ENCODE results near the gene ACSL6. TPM values are rescaled to one million over a fixed set of nuclear protein-coding genes. Genes with fewer than 3 reads are reported as not detected.

The ACSL6 gene
- total and polyA plus RNA-seq, 2 donors (not counting 1 experiment from before 2014, with no cell fraction given) = 0.02 to 0.33 TPM

DNA sequence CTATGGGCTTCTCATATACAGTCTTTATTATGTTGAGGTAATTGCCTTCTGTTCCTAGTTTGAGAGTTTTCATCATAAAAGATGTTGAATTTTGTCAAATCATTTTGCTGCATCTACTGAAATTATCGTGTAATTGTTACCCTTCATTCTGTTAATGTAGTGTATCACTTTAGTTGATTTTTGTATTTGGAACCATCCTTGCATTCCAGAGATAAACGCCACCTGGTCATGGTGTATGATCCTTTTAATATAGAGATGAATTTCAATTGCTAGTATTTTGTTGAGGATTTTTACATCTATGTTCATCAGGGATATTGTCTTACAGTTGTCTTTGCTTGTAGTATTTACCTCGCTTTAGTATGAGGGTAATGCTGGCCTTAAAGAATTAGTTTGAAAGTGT, 85.3 kb downstream of the ACSL6 start:
- H3K79me2 ChIP-seq (ENCODE audit: control insufficient read depth, insufficient read depth, low read length) = no peaks in the 10 kb centered on the region
- no peak overlapping the region for H3K4me3 ChIP-seq (replicated peaks in 1 of 4; ENCODE audit: control extremely low read depth in 1 of 4, insufficient read depth in 1 of 4, low read depth in 3 of 4, low read length in 4 of 4)
- H3K9me3 ChIP-seq (ENCODE audit: control insufficient read depth, insufficient read depth, low read depth, low read length) = no peaks in the 10 kb centered on the region
- no peak for DNase-seq (ENCODE audit: low read depth in 2 of 2)
- no peak overlapping the region for H3K27ac ChIP-seq (ENCODE audit: insufficient read depth, low read length)
- H4K20me1 ChIP-seq (ENCODE audit: control insufficient read depth, extremely low read depth, insufficient read depth, low read length) = no peaks in the 10 kb centered on the region
- H3K9ac ChIP-seq (ENCODE audit: insufficient read depth, low read length) = no peak overlapping the region
- no peak overlapping the region for H2AFZ ChIP-seq (ENCODE audit: low read length)
- no peaks in the 10 kb centered on the region for H3K4me1 ChIP-seq (ENCODE audit: control insufficient read depth, extremely low read depth, insufficient read depth, low read length)
- TF ChIP-seq EZH2 (IDR thresholded peaks at IDR 0.05; ENCODE audit: low read length, missing control alignments) = no peak
- TF ChIP-seq, protein P1, sequence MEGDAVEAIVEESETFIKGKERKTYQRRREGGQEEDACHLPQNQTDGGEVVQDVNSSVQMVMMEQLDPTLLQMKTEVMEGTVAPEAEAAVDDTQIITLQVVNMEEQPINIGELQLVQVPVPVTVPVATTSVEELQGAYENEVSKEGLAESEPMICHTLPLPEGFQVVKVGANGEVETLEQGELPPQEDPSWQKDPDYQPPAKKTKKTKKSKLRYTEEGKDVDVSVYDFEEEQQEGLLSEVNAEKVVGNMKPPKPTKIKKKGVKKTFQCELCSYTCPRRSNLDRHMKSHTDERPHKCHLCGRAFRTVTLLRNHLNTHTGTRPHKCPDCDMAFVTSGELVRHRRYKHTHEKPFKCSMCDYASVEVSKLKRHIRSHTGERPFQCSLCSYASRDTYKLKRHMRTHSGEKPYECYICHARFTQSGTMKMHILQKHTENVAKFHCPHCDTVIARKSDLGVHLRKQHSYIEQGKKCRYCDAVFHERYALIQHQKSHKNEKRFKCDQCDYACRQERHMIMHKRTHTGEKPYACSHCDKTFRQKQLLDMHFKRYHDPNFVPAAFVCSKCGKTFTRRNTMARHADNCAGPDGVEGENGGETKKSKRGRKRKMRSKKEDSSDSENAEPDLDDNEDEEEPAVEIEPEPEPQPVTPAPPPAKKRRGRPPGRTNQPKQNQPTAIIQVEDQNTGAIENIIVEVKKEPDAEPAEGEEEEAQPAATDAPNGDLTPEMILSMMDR (conservative IDR thresholded peaks at IDR 0.05 in 1 of 2, IDR thresholded peaks at IDR 0.05 in 1 of 2; ENCODE audit: low read depth in 1 of 2, low read length in 2 of 2) = no peak
- H3K36me3 ChIP-seq (ENCODE audit: control insufficient read depth, insufficient read depth, low read length) = no peaks in the 10 kb centered on the region
- H3K27me3 ChIP-seq (ENCODE audit: control insufficient read depth, insufficient read depth, low read length) = no peaks in the 10 kb centered on the region
- no peak overlapping the region for H3K4me2 ChIP-seq (ENCODE audit: extremely low read depth, insufficient read depth, low read length)

DNA sequence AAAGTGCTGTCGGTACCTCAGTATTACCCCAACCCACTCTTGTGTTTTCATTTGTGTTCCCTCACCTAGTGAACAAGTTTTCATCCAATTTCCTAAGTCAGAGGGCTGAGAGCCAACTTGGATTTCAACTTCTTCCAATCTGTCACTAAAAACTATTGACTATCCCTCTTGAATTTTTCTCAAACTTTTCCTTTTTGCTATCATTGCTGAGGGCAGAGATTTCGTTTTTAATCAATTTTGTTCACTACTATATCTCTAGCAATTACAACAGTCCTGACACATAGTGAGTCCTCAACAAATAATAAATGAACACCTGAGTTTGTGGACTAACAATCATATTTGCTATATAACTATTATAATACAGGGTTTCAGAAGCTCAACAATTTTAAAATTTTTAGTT, 95.0 kb downstream of the ACSL6 start:
- H4K20me1 ChIP-seq (ENCODE audit: control insufficient read depth, extremely low read depth, insufficient read depth, low read length) = no peaks in the 10 kb centered on the region
- H3K4me1 ChIP-seq (ENCODE audit: control insufficient read depth, extremely low read depth, insufficient read depth, low read length) = no peaks in the 10 kb centered on the region
- H3K36me3 ChIP-seq (ENCODE audit: control insufficient read depth, insufficient read depth, low read length) = no peaks in the 10 kb centered on the region
- no peaks in the 10 kb centered on the region for H3K79me2 ChIP-seq (ENCODE audit: control insufficient read depth, insufficient read depth, low read length)
- no peak overlapping the region for H3K4me2 ChIP-seq (ENCODE audit: extremely low read depth, insufficient read depth, low read length)
- no peak overlapping the region for H3K9ac ChIP-seq (ENCODE audit: insufficient read depth, low read length)
- no peak overlapping the region for H3K27ac ChIP-seq (ENCODE audit: insufficient read depth, low read length)
- H2AFZ ChIP-seq (ENCODE audit: low read length) = no peak overlapping the region
- TF ChIP-seq, protein P1 (conservative IDR thresholded peaks at IDR 0.05 in 1 of 2, IDR thresholded peaks at IDR 0.05 in 1 of 2; ENCODE audit: low read depth in 1 of 2, low read length in 2 of 2) = no peak
- TF ChIP-seq EZH2 (IDR thresholded peaks at IDR 0.05; ENCODE audit: low read length, missing control alignments) = no peak
- no peak overlapping the region for H3K4me3 ChIP-seq (replicated peaks in 1 of 4; ENCODE audit: control extremely low read depth in 1 of 4, insufficient read depth in 1 of 4, low read depth in 3 of 4, low read length in 4 of 4)
- no peaks in the 10 kb centered on the region for H3K9me3 ChIP-seq (ENCODE audit: control insufficient read depth, insufficient read depth, low read depth, low read length)
- DNase-seq (ENCODE audit: low read depth in 2 of 2) = no peak
- no peaks in the 10 kb centered on the region for H3K27me3 ChIP-seq (ENCODE audit: control insufficient read depth, insufficient read depth, low read length)

DNA sequence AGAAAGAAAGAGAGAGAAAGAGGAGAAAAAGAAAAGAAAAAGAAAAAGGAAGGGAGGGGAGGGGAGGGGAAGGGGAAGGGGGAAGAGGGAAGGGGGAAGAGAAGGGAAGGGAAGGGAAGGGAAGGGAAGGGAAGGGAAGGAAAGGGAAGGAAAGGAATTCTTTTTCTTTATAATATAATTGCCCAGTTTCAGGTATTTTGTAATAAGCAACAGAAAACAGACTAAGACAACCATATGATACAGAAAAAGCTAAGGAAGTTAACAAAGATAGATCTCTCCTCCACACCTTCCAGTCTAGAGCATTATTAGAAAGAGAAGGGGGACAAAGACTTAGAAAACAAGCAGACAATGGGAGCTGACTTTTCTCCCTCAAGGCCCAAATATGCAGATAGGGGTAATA, 97.0 kb downstream of the ACSL6 start:
- Histone ChIP-seq H3K79me2 (ENCODE audit: control insufficient read depth, insufficient read depth, low read length) (no peaks in the 10 kb centered on the region), H3K4me3 (replicated peaks in 1 of 4; ENCODE audit: control extremely low read depth in 1 of 4, insufficient read depth in 1 of 4, low read depth in 3 of 4, low read length in 4 of 4) (no peak overlapping the region), H3K4me2 (ENCODE audit: extremely low read depth, insufficient read depth, low read length) (no peak overlapping the region), H3K36me3 (ENCODE audit: control insufficient read depth, insufficient read depth, low read length) (no peaks in the 10 kb centered on the region), H3K4me1 (ENCODE audit: control insufficient read depth, extremely low read depth, insufficient read depth, low read length) (no peaks in the 10 kb centered on the region), H3K27me3 (ENCODE audit: control insufficient read depth, insufficient read depth, low read length) (no peaks in the 10 kb centered on the region), H3K9me3 (ENCODE audit: control insufficient read depth, insufficient read depth, low read depth, low read length) (no peaks in the 10 kb centered on the region), H4K20me1 (ENCODE audit: control insufficient read depth, extremely low read depth, insufficient read depth, low read length) (no peaks in the 10 kb centered on the region), H3K9ac (ENCODE audit: insufficient read depth, low read length) (no peak overlapping the region), H3K27ac (ENCODE audit: insufficient read depth, low read length) (no peak overlapping the region), H2AFZ (ENCODE audit: low read length) (no peak overlapping the region)
- TF ChIP-seq, protein P1 (conservative IDR thresholded peaks at IDR 0.05 in 1 of 2, IDR thresholded peaks at IDR 0.05 in 1 of 2; ENCODE audit: low read depth in 1 of 2, low read length in 2 of 2) = no peak
- no peak for TF ChIP-seq EZH2 (IDR thresholded peaks at IDR 0.05; ENCODE audit: low read length, missing control alignments)
- DNase-seq (ENCODE audit: low read depth in 2 of 2) = no peak
